Thoracic aorta (tissue), 2 donors: Measurements from ENCODE around the gene CABLES1. TPM values are rescaled to one million over a fixed set of nuclear protein-coding genes. Genes with fewer than 3 reads are reported as not detected.

Experiments
- ATAC-seq: fragments of 150-250 bp; one replicate; pipeline ENCODE4 v1.8.0; 2017; ENCODE audit warnings: low read depth; ENCODE audit not compliant: insufficient number of reproducible peaks, low FRiP score
- DNase-seq: peaks from one replicate; pipeline ENCODE4 v3.0.0-alpha.2; 2020; ENCODE audit warnings: low spot score
- H3K27ac ChIP-seq, 2 donors: fragments of 200-600 bp; sonication (generic); 1 replicate in 1 of 2; 2 replicates in 1 of 2; pipeline ENCODE4 v1.5.1; 2016; ENCODE audit warnings: mild to moderate bottlenecking in 2 of 2, moderate library complexity in 2 of 2
- H3K27me3 ChIP-seq: fragments of 200-600 bp; sonication (generic); replicated peaks from 2 replicates; pipeline ENCODE4 v1.6.0; 2016; ENCODE audit warnings: mild to moderate bottlenecking; ENCODE audit not compliant: insufficient read depth
- H3K36me3 ChIP-seq: fragments of 200-600 bp; sonication (generic); one replicate; pipeline ENCODE4 v1.5.1; 2016
- H3K4me1 ChIP-seq, 2 donors: fragments of 200-600 bp; sonication (generic); 1 replicate in 1 of 2; 2 replicates in 1 of 2; pipeline versions ENCODE4 v1.5.1 to v1.6.0; 2016; ENCODE audit warnings: low read depth in 2 of 2, mild to moderate bottlenecking in 1 of 2; ENCODE audit not compliant: control insufficient read depth in 1 of 2
- H3K4me3 ChIP-seq: fragments of 200-600 bp; sonication (generic); 2 replicates; pipeline ENCODE4 v1.5.1; 2016; ENCODE audit warnings: mild to moderate bottlenecking
- H3K9me3 ChIP-seq: fragments of 200-600 bp; sonication (generic); 2 replicates; pipeline ENCODE4 v1.5.1; 2016
- CTCF ChIP-seq: fragments of 200-600 bp; sonication (generic); IDR thresholded peaks from one replicate; pipeline ENCODE4 v1.5.1; 2019; ENCODE audit warnings: antibody characterized with exemption
- total RNA-seq, 2 donors: library from RNA; depleted of rRNA; stranded (reverse); fragments of >200 nt; gene quantifications; one replicate each; pipeline versions ENCODE4 v1.1.0 to v1.2.3, GENCODE V29; 2016

The CABLES1 gene
- total RNA-seq, 2 donors from 2014 or later, result 25.7 to 28.7 TPM

GRCh38 chr18:23163786-23164533 lies 28.7 kb downstream of the CABLES1 start:
- no peaks in the 10 kb centered on the region for H3K27me3 ChIP-seq
- ATAC-seq, result no peak

GRCh38 chr18:23165271-23166068 lies 30.2 kb downstream of the CABLES1 start:
- Histone ChIP-seq H3K9me3 (no peaks in the 10 kb centered on the region), H3K4me1 (peaks cover 3 to 14% of the 10 kb centered on the region in 2 donors), H3K27me3 (no peaks in the 10 kb centered on the region), H3K36me3 (no peaks in the 10 kb centered on the region), H3K4me3 (no peak overlapping the region), H3K27ac (no peak overlapping the region)
- ATAC-seq, result no peak
- TF ChIP-seq CTCF, result no peak
- DNase-seq, result no peak

More at GRCh38 chr18:23163786-23164533, 28.7 kb downstream of the CABLES1 start:
- no peaks in the 10 kb centered on the region for H3K36me3 ChIP-seq
- TF ChIP-seq CTCF, result no peak
- H3K27ac ChIP-seq, result no peak overlapping the region
- peaks cover 3 to 14% of the 10 kb centered on the region in 2 donors for H3K4me1 ChIP-seq
- no peak for DNase-seq
- H3K9me3 ChIP-seq, result no peaks in the 10 kb centered on the region
- no peak overlapping the region for H3K4me3 ChIP-seq

GRCh38 chr18:23166891-23167541 lies 31.7 kb downstream of the CABLES1 start:
- DNase-seq, result no peak
- Histone ChIP-seq H3K4me3 (no peak overlapping the region), H3K4me1 (peaks cover 3 to 14% of the 10 kb centered on the region in 2 donors), H3K9me3 (no peaks in the 10 kb centered on the region), H3K36me3 (no peaks in the 10 kb centered on the region), H3K27ac (no peak overlapping the region), H3K27me3 (no peaks in the 10 kb centered on the region)
- no peak for TF ChIP-seq CTCF
- no peak for ATAC-seq

- ATAC-seq (no peak), DNase-seq (no peak)
- H3K27me3 ChIP-seq, result no peaks in the 10 kb centered on the region
- no peak for TF ChIP-seq CTCF
- no peaks in the 10 kb centered on the region for H3K9me3 ChIP-seq
- no peak overlapping the region for H3K4me3 ChIP-seq
- H3K4me1 ChIP-seq, result peaks cover 3 to 20% of the 10 kb centered on the region in 2 donors
- H3K36me3 ChIP-seq, result no peaks in the 10 kb centered on the region
- H3K27ac ChIP-seq, result no peak overlapping the region
Observed at GRCh38 chr18:23169673-23170044, 34.4 kb downstream of the CABLES1 start.

- Histone ChIP-seq H3K36me3 (no peaks in the 10 kb centered on the region), H3K27ac (no peak overlapping the region), H3K9me3 (no peaks in the 10 kb centered on the region), H3K4me1 (peaks cover 3 to 20% of the 10 kb centered on the region in 2 donors), H3K4me3 (no peak overlapping the region), H3K27me3 (no peaks in the 10 kb centered on the region)
- TF ChIP-seq CTCF, result no peak
- ATAC-seq (no peak), DNase-seq (no peak)
Observed at GRCh38 chr18:23170137-23170536, 34.9 kb downstream of the CABLES1 start.
